Subcutaneous adipose tissue (tissue), 4 donors: ENCODE results near the gene GUCY1A1. TPM values are rescaled to one million over a fixed set of nuclear protein-coding genes. Genes with fewer than 3 reads are reported as not detected.

Source experiments
- total RNA-seq, 4 donors: library from RNA; depleted of rRNA; stranded (reverse); fragments of >200 nt; gene quantifications; one replicate each; pipeline ENCODE4 v1.1.0, GENCODE V29; 2016
- TF ChIP-seq, protein P1 (sequence below): fragments of 450-650 bp; IDR thresholded peaks from one replicate; pipeline ENCODE4 v1.5.1; 2016; ENCODE audit warnings: low read depth, mild to moderate bottlenecking, control low read depth, antibody characterized with exemption, moderate library complexity

The GUCY1A1 gene
- total RNA-seq, 4 donors from 2014 or later, result 3.2 to 21.1 (median 8.7) TPM

DNA sequence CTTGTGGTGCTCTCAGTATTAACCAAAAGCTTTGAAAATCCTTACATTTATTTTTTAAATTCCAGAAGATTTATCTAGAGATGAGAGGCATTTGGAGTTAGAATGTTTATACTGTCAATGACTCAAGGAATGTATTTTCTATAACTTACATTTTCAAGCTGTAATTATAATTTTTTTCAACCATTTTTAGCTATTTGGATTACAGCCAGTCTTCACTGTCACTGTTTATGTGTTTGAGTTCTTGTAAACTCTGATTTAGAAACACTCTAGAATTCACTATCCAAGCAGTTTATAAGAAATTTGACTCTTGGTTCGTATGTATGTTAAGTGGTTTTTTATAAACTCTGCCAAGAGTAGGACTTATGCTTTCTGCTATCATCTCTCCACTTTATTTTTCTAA, 36.7 kb upstream of the GUCY1A1 start:
- TF ChIP-seq, protein P1, sequence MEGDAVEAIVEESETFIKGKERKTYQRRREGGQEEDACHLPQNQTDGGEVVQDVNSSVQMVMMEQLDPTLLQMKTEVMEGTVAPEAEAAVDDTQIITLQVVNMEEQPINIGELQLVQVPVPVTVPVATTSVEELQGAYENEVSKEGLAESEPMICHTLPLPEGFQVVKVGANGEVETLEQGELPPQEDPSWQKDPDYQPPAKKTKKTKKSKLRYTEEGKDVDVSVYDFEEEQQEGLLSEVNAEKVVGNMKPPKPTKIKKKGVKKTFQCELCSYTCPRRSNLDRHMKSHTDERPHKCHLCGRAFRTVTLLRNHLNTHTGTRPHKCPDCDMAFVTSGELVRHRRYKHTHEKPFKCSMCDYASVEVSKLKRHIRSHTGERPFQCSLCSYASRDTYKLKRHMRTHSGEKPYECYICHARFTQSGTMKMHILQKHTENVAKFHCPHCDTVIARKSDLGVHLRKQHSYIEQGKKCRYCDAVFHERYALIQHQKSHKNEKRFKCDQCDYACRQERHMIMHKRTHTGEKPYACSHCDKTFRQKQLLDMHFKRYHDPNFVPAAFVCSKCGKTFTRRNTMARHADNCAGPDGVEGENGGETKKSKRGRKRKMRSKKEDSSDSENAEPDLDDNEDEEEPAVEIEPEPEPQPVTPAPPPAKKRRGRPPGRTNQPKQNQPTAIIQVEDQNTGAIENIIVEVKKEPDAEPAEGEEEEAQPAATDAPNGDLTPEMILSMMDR, result no peak

DNA sequence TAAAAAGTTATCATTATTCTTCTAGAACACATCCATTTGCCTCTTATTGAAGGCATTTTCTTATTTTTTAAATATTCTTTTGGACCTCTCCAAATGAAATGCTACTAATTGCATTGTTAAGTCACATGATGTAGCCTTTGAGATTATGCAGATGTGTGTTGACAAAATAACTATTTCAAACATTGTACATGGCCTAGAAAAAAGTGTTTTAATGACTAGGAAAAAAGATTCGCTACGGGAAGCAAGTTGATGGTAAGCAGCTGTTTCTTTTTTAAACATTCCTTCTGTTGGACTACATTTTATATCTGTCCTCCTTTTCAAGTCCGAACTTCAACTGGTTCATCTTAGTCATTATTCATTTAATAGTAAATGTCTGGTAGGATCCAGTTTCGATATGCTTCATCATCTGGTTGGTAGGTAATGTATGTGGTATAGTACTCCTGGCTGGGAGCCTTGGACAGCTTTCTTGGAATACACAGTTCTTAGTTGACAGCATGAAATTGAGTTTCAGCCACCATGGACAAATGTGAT, 34.3 kb upstream of the GUCY1A1 start:
- TF ChIP-seq, protein P1, result no peak

DNA sequence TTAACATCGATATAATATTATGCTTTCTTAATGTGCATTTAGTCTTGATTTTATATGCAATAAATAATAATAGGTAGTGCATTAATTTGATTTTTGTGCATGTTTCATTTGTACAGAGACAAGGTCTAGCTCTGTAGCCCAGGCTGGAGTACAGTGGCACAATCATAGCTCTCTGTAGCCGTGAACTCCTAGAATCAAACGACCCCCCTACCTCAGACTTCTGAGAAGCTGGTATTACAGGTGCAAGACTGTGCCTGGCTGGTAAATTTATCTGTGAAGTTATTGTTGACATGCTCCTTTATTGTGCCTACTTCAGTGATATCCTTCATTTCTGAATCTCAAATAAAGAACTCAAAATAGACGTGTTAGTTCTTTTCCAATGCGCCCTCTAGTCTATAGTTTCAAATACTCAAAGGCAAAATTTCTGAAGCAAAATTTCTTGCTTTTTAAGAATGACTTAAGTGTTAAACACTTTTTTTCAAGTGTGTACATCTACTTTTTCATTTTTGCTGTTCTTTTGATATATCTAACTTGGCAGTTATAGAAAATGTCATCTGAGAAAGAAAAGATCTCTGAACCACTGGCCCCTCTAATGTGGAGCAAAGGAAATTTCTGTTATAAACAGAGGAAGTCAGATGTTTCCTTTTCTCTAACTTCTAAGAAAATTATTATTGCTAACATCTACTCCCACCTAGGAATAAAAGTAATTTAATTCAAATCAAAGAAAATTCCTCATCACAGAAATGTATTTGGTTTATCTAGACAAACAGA, 28.3 kb upstream of the GUCY1A1 start:
- TF ChIP-seq, protein P1, result no peak

DNA sequence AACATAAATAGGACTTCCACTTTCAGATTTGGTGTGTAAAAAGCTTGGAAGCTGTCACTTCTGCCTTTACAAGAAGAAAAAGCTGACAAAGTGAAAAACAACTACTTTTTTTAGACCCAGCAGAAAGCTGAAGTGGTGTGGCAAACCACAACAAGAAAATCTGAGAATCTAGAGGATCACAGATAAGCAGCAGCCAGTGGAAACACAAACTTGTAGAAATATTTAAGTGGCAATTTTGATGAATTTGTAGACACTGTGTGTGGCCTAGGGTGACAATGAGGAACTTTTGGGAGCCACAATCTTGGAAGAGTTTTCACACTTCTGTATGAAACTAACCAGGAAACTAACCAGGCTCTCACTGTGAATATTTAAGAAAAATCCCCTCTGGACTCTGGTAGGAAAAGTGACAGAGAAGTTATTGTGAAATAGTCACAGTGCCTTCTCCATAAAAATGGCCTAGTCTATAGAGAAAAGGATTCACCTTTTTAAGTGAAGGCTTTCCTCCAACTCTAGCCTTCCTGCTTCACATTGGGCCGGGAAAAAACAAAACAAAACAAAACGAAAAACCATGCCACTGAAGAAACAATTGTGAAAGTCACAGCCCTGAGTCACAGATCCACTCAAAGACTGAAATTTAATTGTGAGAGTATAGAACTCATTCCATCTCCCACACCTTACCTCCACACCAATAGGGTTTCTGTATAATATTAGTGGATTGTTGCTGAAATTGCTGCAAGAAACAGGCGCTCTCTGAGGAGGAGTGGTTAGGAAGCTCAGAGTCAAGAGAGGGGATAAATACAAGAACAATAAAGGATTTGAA, 26.7 kb upstream of the GUCY1A1 start:
- TF ChIP-seq, protein P1, result no peak

DNA sequence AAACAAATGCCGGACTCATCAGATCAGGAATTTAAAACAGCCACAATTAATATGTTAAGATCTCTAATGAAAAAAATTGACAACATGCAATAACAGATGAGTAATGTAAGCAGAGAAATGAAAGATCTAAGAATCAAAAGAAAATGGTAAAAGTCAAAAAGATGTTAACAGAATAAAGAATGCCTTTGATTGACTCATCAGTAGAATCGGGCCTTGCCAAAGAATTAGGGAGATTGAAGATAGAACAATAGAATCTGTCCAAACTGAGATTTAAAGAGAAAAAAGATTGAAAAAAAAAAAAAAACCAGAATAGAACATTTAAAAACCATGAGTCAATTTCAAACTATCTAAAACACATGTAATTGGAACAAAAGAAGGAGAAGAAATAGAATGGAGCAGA, 25.9 kb upstream of the GUCY1A1 start:
- TF ChIP-seq, protein P1, result no peak

DNA sequence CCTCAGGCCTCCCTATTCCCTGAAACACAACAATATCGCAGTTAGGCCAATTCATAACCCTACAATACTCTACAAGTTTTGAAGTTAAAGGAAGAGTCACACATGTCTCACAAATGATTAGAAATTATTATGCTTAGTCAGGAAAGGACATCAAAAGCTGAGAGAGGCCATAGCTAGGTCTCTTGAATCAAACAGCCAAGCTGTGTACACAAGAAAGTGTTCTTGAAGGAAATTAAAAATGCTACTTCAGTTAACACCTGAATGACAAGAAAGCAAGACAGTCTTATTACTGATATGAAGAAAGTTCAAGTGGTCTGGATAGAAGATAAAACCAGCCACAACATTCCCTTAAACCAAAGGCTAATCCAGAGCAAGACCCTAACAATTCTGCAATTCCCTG, 23.6 kb upstream of the GUCY1A1 start:
- TF ChIP-seq, protein P1, result no peak

DNA sequence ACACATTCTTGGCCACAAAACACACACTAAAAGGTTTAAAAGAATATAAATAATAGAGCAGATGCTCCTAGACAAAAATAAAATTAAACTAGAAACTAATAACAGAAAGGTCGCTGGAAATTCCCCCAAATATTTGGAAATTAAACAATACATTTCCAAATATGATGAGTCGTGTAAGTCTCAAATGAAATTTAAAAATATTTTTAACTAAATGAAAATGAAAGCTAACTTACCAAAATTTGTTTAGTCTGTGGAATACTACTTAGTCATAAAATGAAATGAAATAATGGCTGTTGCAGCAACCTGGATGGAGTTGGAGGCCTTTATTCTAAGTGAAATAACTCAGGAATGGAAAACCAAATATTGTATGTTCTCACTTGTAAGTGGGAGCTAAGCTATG, 20.6 kb upstream of the GUCY1A1 start:
- TF ChIP-seq, protein P1, result no peak
